ENCODE measurements around the gene CCDC92. TPM values are rescaled to one million over a fixed set of nuclear protein-coding genes. Genes with fewer than 3 reads are reported as not detected.

Gene CCDC92
- total RNA-seq, 3 donors from 2014 or later (not counting 1 experiment from before 2014, with no cell fraction given) = 37.6 to 42.4 (median 39.1) TPM

GRCh38 chr12:123945287-123946151 is 27.1 kb downstream of the CCDC92 start:
- Histone ChIP-seq H3K9me3 (ENCODE audit: control insufficient read depth, insufficient read depth, low read length) (no peaks in the 10 kb centered on the region), H3K27ac (ENCODE audit: low read length) (no peak overlapping the region), H3K27me3 (ENCODE audit: control insufficient read depth, insufficient read depth, low read length) (no peaks in the 10 kb centered on the region), H3K4me1 (ENCODE audit: control insufficient read depth, insufficient read depth, low read length) (no peaks in the 10 kb centered on the region), H3K4me3 (ENCODE audit: low read length) (no peak overlapping the region), H3K36me3 (ENCODE audit: control insufficient read depth, insufficient read depth, low read length) (peaks cover 12% of the 10 kb centered on the region)
- WGBS (ENCODE audit: insufficient coverage) = 93% methylated on average over 25 of the region's 25 CpGs
- H3K27ac Mint-ChIP-seq = peak overlapping the region in 1 of 2 donors; percentile 38
- TF ChIP-seq CTCF (IDR thresholded peaks at IDR 0.05) = no peak
- H3K4me3 Mint-ChIP-seq = no peak overlapping the region
- peaks cover 15% of the 10 kb centered on the region for H3K36me3 Mint-ChIP-seq
- H3K9me3 Mint-ChIP-seq = no peaks in the 10 kb centered on the region
- DNase-seq (no peak), ATAC-seq (no peak)
- intact Hi-C loops (cut with micrococcal nuclease) = no loop called here
- H3K4me1 Mint-ChIP-seq = peaks cover under 1 to 28% of the 10 kb centered on the region in 2 donors
- no peaks in the 10 kb centered on the region for H3K27me3 Mint-ChIP-seq (ENCODE audit: low read depth in 2 of 2)

GRCh38 chr12:123944696-123945095 is 27.9 kb downstream of the CCDC92 start:
- Histone ChIP-seq H3K36me3 (ENCODE audit: control insufficient read depth, insufficient read depth, low read length) (peaks cover 17% of the 10 kb centered on the region), H3K9me3 (ENCODE audit: control insufficient read depth, insufficient read depth, low read length) (no peaks in the 10 kb centered on the region), H3K4me1 (ENCODE audit: control insufficient read depth, insufficient read depth, low read length) (no peaks in the 10 kb centered on the region), H3K27ac (ENCODE audit: low read length) (no peak overlapping the region), H3K4me3 (ENCODE audit: low read length) (no peak overlapping the region), H3K27me3 (ENCODE audit: control insufficient read depth, insufficient read depth, low read length) (no peaks in the 10 kb centered on the region)
- DNase-seq (no peak), ATAC-seq (no peak)
- peaks cover 15% of the 10 kb centered on the region for H3K36me3 Mint-ChIP-seq
- H3K9me3 Mint-ChIP-seq = no peaks in the 10 kb centered on the region
- peaks cover 4 to 30% of the 10 kb centered on the region in 2 donors for H3K4me1 Mint-ChIP-seq
- whole genome bisulfite sequencing (ENCODE audit: insufficient coverage) = 89% methylated on average over 10 of the region's 10 CpGs
- no peak overlapping the region for H3K27ac Mint-ChIP-seq
- no peaks in the 10 kb centered on the region for H3K27me3 Mint-ChIP-seq (ENCODE audit: low read depth in 2 of 2)
- intact Hi-C loops (cut with micrococcal nuclease) = no loop called here
- H3K4me3 Mint-ChIP-seq = no peak overlapping the region
- no peak for TF ChIP-seq CTCF (IDR thresholded peaks at IDR 0.05)

GRCh38 chr12:123943816-123944215 is 28.8 kb downstream of the CCDC92 start:
- Histone ChIP-seq H3K4me3 (ENCODE audit: low read length) (no peak overlapping the region), H3K27me3 (ENCODE audit: control insufficient read depth, insufficient read depth, low read length) (no peaks in the 10 kb centered on the region), H3K36me3 (ENCODE audit: control insufficient read depth, insufficient read depth, low read length) (peaks cover 17% of the 10 kb centered on the region), H3K4me1 (ENCODE audit: control insufficient read depth, insufficient read depth, low read length) (peaks cover 5% of the 10 kb centered on the region), H3K9me3 (ENCODE audit: control insufficient read depth, insufficient read depth, low read length) (no peaks in the 10 kb centered on the region), H3K27ac (ENCODE audit: low read length) (no peak overlapping the region)
- Mint-ChIP-seq H3K27me3 (ENCODE audit: low read depth in 2 of 2) (no peaks in the 10 kb centered on the region), H3K27ac (no peak overlapping the region), H3K4me3 (no peak overlapping the region), H3K9me3 (no peaks in the 10 kb centered on the region), H3K36me3 (peaks cover 15% of the 10 kb centered on the region), H3K4me1 (peaks cover 11 to 30% of the 10 kb centered on the region in 2 donors)
- DNase-seq = no peak
- TF ChIP-seq CTCF (IDR thresholded peaks at IDR 0.05) = no peak
- WGBS (ENCODE audit: insufficient coverage) = 92% methylated on average over 5 of the region's 5 CpGs
- ATAC-seq = no peak
- intact Hi-C loops (cut with micrococcal nuclease) = no loop called here
